Measurements from ENCODE around the gene ATP9B. TPM values are rescaled to one million over a fixed set of nuclear protein-coding genes. Genes with fewer than 3 reads are reported as not detected.

ATP9B gene
- total RNA-seq, 1 experiment from 2014 or later: 44.4 TPM

DNA sequence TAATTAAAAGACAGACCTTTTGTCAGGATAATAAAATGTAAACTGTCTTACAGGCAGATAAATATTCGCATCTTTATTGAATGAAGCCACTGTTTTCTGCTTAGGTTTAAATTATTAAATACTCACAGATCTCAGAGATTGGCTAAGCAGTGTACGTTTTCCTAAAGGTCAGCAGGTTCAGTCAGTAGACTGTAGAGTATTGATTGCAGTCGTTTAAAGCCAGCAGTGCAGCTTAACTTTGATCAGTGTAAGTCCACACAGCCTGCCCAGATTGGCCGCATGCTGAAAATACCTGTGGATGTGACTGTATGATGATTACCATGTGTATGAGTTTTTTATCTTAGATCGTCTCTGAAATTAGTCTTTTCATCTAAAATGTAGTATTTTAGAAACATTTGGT lies 42.3 kb downstream of the ATP9B start:
- CTCF ChIA-PET: no interaction called here
- Histone ChIP-seq H3K4me1 (ENCODE audit: control insufficient read depth, insufficient read depth, low read length) (no peaks in the 10 kb centered on the region), H3K27ac (ENCODE audit: low read length) (no peak overlapping the region), H3K27me3 (ENCODE audit: control insufficient read depth, insufficient read depth, low read length) (no peaks in the 10 kb centered on the region), H3K4me3 (ENCODE audit: low read depth in 2 of 2, low read length in 2 of 2) (no peak overlapping the region), H3K36me3 (ENCODE audit: control insufficient read depth, insufficient read depth, low read length) (no peaks in the 10 kb centered on the region), H3K9me3 (ENCODE audit: control insufficient read depth, insufficient read depth, low read depth, low read length) (no peaks in the 10 kb centered on the region)
- TSS peak; percentile 14 for BruUV-seq (replicated peaks)
- DNase-seq (ENCODE audit: low read depth, low spot score) (no peak), ATAC-seq (no peak)
- in situ Hi-C loops (cut with HindIII; ENCODE audit: low pct_unique_long_range_greater_than_20kb, low sequenced_read_pairs) (no loop called here), intact Hi-C loops (cut with micrococcal nuclease; ENCODE audit: unreplicated experiment) (no loop called here)
- TF ChIP-seq, protein P1, sequence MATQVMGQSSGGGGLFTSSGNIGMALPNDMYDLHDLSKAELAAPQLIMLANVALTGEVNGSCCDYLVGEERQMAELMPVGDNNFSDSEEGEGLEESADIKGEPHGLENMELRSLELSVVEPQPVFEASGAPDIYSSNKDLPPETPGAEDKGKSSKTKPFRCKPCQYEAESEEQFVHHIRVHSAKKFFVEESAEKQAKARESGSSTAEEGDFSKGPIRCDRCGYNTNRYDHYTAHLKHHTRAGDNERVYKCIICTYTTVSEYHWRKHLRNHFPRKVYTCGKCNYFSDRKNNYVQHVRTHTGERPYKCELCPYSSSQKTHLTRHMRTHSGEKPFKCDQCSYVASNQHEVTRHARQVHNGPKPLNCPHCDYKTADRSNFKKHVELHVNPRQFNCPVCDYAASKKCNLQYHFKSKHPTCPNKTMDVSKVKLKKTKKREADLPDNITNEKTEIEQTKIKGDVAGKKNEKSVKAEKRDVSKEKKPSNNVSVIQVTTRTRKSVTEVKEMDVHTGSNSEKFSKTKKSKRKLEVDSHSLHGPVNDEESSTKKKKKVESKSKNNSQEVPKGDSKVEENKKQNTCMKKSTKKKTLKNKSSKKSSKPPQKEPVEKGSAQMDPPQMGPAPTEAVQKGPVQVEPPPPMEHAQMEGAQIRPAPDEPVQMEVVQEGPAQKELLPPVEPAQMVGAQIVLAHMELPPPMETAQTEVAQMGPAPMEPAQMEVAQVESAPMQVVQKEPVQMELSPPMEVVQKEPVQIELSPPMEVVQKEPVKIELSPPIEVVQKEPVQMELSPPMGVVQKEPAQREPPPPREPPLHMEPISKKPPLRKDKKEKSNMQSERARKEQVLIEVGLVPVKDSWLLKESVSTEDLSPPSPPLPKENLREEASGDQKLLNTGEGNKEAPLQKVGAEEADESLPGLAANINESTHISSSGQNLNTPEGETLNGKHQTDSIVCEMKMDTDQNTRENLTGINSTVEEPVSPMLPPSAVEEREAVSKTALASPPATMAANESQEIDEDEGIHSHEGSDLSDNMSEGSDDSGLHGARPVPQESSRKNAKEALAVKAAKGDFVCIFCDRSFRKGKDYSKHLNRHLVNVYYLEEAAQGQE (IDR thresholded peaks at IDR 0.05; ENCODE audit: insufficient read depth in 1 of 2, low read depth in 2 of 2, low read length in 1 of 2): no peak
- TF ChIP-seq SIN3A (IDR thresholded peaks at IDR 0.05; ENCODE audit: borderline replicate concordance, insufficient read depth, low read depth, low read length) (no peak), TCF7L2 (IDR thresholded peaks at IDR 0.05; ENCODE audit: low read depth, low read length) (no peak), POLR2AphosphoS5 (IDR thresholded peaks at IDR 0.05; ENCODE audit: low read depth, low read length) (no peak)
- TF ChIP-seq, protein P2, sequence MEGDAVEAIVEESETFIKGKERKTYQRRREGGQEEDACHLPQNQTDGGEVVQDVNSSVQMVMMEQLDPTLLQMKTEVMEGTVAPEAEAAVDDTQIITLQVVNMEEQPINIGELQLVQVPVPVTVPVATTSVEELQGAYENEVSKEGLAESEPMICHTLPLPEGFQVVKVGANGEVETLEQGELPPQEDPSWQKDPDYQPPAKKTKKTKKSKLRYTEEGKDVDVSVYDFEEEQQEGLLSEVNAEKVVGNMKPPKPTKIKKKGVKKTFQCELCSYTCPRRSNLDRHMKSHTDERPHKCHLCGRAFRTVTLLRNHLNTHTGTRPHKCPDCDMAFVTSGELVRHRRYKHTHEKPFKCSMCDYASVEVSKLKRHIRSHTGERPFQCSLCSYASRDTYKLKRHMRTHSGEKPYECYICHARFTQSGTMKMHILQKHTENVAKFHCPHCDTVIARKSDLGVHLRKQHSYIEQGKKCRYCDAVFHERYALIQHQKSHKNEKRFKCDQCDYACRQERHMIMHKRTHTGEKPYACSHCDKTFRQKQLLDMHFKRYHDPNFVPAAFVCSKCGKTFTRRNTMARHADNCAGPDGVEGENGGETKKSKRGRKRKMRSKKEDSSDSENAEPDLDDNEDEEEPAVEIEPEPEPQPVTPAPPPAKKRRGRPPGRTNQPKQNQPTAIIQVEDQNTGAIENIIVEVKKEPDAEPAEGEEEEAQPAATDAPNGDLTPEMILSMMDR (IDR thresholded peaks at IDR 0.05): no peak
- POLR2A ChIA-PET: no interaction called here

DNA sequence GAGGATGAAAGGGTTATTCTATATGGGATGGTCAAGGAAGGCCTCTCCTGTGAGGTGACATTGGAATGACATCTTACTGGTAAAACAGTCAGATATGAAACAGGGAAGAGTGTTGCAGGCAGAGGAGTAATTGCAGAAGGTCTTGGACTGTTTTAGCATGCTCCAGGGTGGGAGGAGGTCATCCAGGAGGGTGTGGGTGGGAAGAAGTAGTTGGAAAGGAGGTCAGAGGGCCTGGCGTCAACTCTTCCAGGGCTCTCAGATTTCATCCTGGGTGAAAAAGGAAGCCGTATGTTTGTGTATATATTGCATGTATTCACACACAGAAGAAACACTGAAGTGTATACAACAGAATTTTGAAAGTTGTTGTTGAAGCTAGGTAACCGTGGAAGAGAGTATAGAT lies 48.2 kb downstream of the ATP9B start:
- DNase-seq (ENCODE audit: low read depth, low spot score): no peak
- CTCF ChIA-PET: no interaction called here
- BruUV-seq (replicated peaks): no TSS peak

More for the DNA sequence above, 48.2 kb downstream of the ATP9B start:
- in situ Hi-C loops (cut with HindIII; ENCODE audit: low pct_unique_long_range_greater_than_20kb, low sequenced_read_pairs): no loop called here
- no peak for ATAC-seq
- H3K4me1 ChIP-seq (ENCODE audit: control insufficient read depth, insufficient read depth, low read length): no peaks in the 10 kb centered on the region
- intact Hi-C loops (cut with micrococcal nuclease; ENCODE audit: unreplicated experiment): no loop called here
- H3K9me3 ChIP-seq (ENCODE audit: control insufficient read depth, insufficient read depth, low read depth, low read length): no peaks in the 10 kb centered on the region
- no peak overlapping the region for H3K4me3 ChIP-seq (ENCODE audit: low read depth in 2 of 2, low read length in 2 of 2)
- no peaks in the 10 kb centered on the region for H3K27me3 ChIP-seq (ENCODE audit: control insufficient read depth, insufficient read depth, low read length)
- no peaks in the 10 kb centered on the region for H3K36me3 ChIP-seq (ENCODE audit: control insufficient read depth, insufficient read depth, low read length)
- no peak for TF ChIP-seq POLR2AphosphoS5 (IDR thresholded peaks at IDR 0.05; ENCODE audit: low read depth, low read length)
- no peak for TF ChIP-seq SIN3A (IDR thresholded peaks at IDR 0.05; ENCODE audit: borderline replicate concordance, insufficient read depth, low read depth, low read length)
- TF ChIP-seq, protein P2 (IDR thresholded peaks at IDR 0.05): no peak
- no peak for TF ChIP-seq TCF7L2 (IDR thresholded peaks at IDR 0.05; ENCODE audit: low read depth, low read length)
- TF ChIP-seq, protein P1 (IDR thresholded peaks at IDR 0.05; ENCODE audit: insufficient read depth in 1 of 2, low read depth in 2 of 2, low read length in 1 of 2): no peak
- H3K27ac ChIP-seq (ENCODE audit: low read length): no peak overlapping the region
- POLR2A ChIA-PET: interaction anchor here (0.7 kb wide), 1 partner anchor 10 kb away, joined by 6 read pairs; no protein-coding TSS in a partner anchor

Data from Panc1 (cell line).